Measurements from ENCODE around the gene FBXO36.
"Not testable (repeated sequence)": the region's sequence is repeated elsewhere in the genome, so short reads cannot be mapped to it uniquely, and the experiment has no call there.

The FBXO36 gene

DNA sequence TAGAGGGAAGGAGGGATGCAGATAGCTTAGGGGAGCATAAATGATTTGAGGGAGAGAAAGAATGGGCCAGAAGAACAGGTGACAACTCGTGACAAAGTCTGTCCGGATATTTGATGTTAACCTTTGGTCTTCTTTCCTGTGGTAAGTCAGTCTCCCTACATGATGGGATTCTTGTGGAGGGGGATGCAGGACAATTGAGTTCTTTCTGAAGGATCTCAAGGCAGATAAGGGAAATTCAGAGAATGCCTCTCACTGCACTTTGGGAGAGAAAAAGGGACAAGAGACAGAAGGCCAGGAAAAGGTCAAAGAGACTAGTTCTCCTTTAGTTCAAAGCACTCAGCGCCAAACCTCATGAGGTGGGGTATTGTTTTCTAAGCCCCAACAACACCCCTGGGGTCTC lies 34.2 kb downstream of the FBXO36 start:
- no peaks in the 10 kb centered on the region for H3K79me2 ChIP-seq (ENCODE audit: low read length)
- H3K4me1 ChIP-seq (ENCODE audit: low read length): no peaks in the 10 kb centered on the region
- H3K4me2 ChIP-seq (ENCODE audit: low read depth, low read length): no peak overlapping the region
- H3K9ac ChIP-seq (ENCODE audit: low read length): no peak overlapping the region
- H3K36me3 ChIP-seq (replicated peaks; ENCODE audit: insufficient read depth, low read length): no peaks in the 10 kb centered on the region
- no peak overlapping the region for H3K4me3 ChIP-seq (ENCODE audit: low read length)
- no peak overlapping the region for H3K27ac ChIP-seq (ENCODE audit: low read length)
- H3K27me3 ChIP-seq (replicated peaks; ENCODE audit: insufficient read depth, low read length): no peaks in the 10 kb centered on the region
- H2AFZ ChIP-seq (ENCODE audit: low read length): no peak overlapping the region
- DNase-seq: no peak
- H3K9me2 ChIP-seq (replicated peaks; ENCODE audit: insufficient read depth, low read length): no peaks in the 10 kb centered on the region
- TF ChIP-seq, protein P1, sequence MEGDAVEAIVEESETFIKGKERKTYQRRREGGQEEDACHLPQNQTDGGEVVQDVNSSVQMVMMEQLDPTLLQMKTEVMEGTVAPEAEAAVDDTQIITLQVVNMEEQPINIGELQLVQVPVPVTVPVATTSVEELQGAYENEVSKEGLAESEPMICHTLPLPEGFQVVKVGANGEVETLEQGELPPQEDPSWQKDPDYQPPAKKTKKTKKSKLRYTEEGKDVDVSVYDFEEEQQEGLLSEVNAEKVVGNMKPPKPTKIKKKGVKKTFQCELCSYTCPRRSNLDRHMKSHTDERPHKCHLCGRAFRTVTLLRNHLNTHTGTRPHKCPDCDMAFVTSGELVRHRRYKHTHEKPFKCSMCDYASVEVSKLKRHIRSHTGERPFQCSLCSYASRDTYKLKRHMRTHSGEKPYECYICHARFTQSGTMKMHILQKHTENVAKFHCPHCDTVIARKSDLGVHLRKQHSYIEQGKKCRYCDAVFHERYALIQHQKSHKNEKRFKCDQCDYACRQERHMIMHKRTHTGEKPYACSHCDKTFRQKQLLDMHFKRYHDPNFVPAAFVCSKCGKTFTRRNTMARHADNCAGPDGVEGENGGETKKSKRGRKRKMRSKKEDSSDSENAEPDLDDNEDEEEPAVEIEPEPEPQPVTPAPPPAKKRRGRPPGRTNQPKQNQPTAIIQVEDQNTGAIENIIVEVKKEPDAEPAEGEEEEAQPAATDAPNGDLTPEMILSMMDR (IDR thresholded peaks at IDR 0.05; ENCODE audit: low read length): no peak
- TF ChIP-seq EZH2phosphoT487 (IDR thresholded peaks at IDR 0.05; ENCODE audit: low read length): no peak
- no peaks in the 10 kb centered on the region for H3F3A ChIP-seq (ENCODE audit: insufficient read depth, low read length)
- no peaks in the 10 kb centered on the region for H4K20me1 ChIP-seq (ENCODE audit: insufficient read depth, low read length)
- no peaks in the 10 kb centered on the region for H3K9me3 ChIP-seq (replicated peaks; ENCODE audit: insufficient read depth, low read length)

- not testable (repeated sequence) for H3K4me2 ChIP-seq (ENCODE audit: low read depth, low read length); H3F3A ChIP-seq (ENCODE audit: insufficient read depth, low read length); H3K79me2 ChIP-seq (ENCODE audit: low read length); H3K4me1 ChIP-seq (ENCODE audit: low read length); H3K27me3 ChIP-seq (replicated peaks; ENCODE audit: insufficient read depth, low read length); H3K4me3 ChIP-seq (ENCODE audit: low read length); H3K27ac ChIP-seq (ENCODE audit: low read length); H4K20me1 ChIP-seq (ENCODE audit: insufficient read depth, low read length); H3K36me3 ChIP-seq (replicated peaks; ENCODE audit: insufficient read depth, low read length); H3K9ac ChIP-seq (ENCODE audit: low read length); H3K9me2 ChIP-seq (replicated peaks; ENCODE audit: insufficient read depth, low read length); DNase-seq; H3K9me3 ChIP-seq (replicated peaks; ENCODE audit: insufficient read depth, low read length); H2AFZ ChIP-seq (ENCODE audit: low read length)
Measured at GRCh38 chr2:229963596-229963995, 41.3 kb downstream of the FBXO36 start.

- no peak overlapping the region for H2AFZ ChIP-seq (ENCODE audit: low read length)
- H3K4me2 ChIP-seq (ENCODE audit: low read depth, low read length): no peak overlapping the region
- TF ChIP-seq EZH2 (optimal IDR thresholded peaks at IDR 0.05; ENCODE audit: low read depth, low read length): no peak
- no peak for TF ChIP-seq EZH2phosphoT487 (IDR thresholded peaks at IDR 0.05; ENCODE audit: low read length)
- TF ChIP-seq, protein P1 (IDR thresholded peaks at IDR 0.05; ENCODE audit: low read length): no peak
- H3K36me3 ChIP-seq (replicated peaks; ENCODE audit: insufficient read depth, low read length): no peaks in the 10 kb centered on the region
- no peaks in the 10 kb centered on the region for H3K9me3 ChIP-seq (replicated peaks; ENCODE audit: insufficient read depth, low read length)
- H3K9me2 ChIP-seq (replicated peaks; ENCODE audit: insufficient read depth, low read length): no peaks in the 10 kb centered on the region
- H3K4me1 ChIP-seq (ENCODE audit: low read length): no peaks in the 10 kb centered on the region
- no peaks in the 10 kb centered on the region for H3K79me2 ChIP-seq (ENCODE audit: low read length)
- H3K9ac ChIP-seq (ENCODE audit: low read length): no peak overlapping the region
- no peak for DNase-seq
- H4K20me1 ChIP-seq (ENCODE audit: insufficient read depth, low read length): no peaks in the 10 kb centered on the region
- H3K27ac ChIP-seq (ENCODE audit: low read length): no peak overlapping the region
- no peaks in the 10 kb centered on the region for H3K27me3 ChIP-seq (replicated peaks; ENCODE audit: insufficient read depth, low read length)
- H3F3A ChIP-seq (ENCODE audit: insufficient read depth, low read length): no peaks in the 10 kb centered on the region
- no peak overlapping the region for H3K4me3 ChIP-seq (ENCODE audit: low read length)
Measured at GRCh38 chr2:229969921-229970320, 47.6 kb downstream of the FBXO36 start.

DNA sequence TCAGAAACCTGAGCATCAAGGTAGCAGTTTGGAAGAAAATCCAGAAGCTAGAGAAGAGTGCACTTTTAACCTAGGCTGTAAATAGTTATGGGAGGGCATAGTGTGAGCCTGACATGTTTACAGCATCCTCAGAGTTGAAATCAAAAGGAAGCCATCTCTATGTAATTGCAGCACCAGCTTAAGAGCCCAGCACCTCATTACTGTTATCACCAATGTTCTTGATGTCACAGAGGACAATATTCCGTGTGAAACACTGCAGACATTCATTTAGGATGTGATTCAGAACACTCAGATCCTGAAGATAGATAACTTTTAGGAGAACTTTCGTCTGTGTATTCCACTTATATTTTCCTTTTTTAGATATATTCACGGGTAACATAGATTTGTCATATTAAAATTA lies 48.1 kb downstream of the FBXO36 start:
- Histone ChIP-seq H3K27me3 (replicated peaks; ENCODE audit: insufficient read depth, low read length) (no peaks in the 10 kb centered on the region), H4K20me1 (ENCODE audit: insufficient read depth, low read length) (no peaks in the 10 kb centered on the region), H3K9ac (ENCODE audit: low read length) (no peak overlapping the region), H3F3A (ENCODE audit: insufficient read depth, low read length) (no peaks in the 10 kb centered on the region), H3K4me2 (ENCODE audit: low read depth, low read length) (no peak overlapping the region), H3K36me3 (replicated peaks; ENCODE audit: insufficient read depth, low read length) (no peaks in the 10 kb centered on the region), H3K79me2 (ENCODE audit: low read length) (no peaks in the 10 kb centered on the region), H3K27ac (ENCODE audit: low read length) (no peak overlapping the region), H3K4me1 (ENCODE audit: low read length) (no peaks in the 10 kb centered on the region), H3K9me3 (replicated peaks; ENCODE audit: insufficient read depth, low read length) (no peaks in the 10 kb centered on the region), H3K9me2 (replicated peaks; ENCODE audit: insufficient read depth, low read length) (no peaks in the 10 kb centered on the region), H3K4me3 (ENCODE audit: low read length) (no peak overlapping the region), H2AFZ (ENCODE audit: low read length) (no peak overlapping the region)
- TF ChIP-seq, protein P1 (IDR thresholded peaks at IDR 0.05; ENCODE audit: low read length): no peak
- no peak for TF ChIP-seq EZH2 (optimal IDR thresholded peaks at IDR 0.05; ENCODE audit: low read depth, low read length)
- TF ChIP-seq EZH2phosphoT487 (IDR thresholded peaks at IDR 0.05; ENCODE audit: low read length): no peak
- DNase-seq: no peak

Measured in MM.1S (cell line).